CD4-positive, alpha-beta T cell (primary cell): ENCODE measurements around the gene VPS41. TPM values are rescaled to one million over a fixed set of nuclear protein-coding genes. Genes with fewer than 3 reads are reported as not detected.

Experiments used
- ATAC-seq: fragments of 200-7000 bp; cut with Tn5 transposase; one replicate; pipeline ENCODE4 v1.10.0; 2022; ENCODE audit warnings: mild to moderate bottlenecking; ENCODE audit not compliant: poor library complexity
- CTCF ChIA-PET: fragments of 350-600 bp; sonication (Branson Sonifier 250); formaldehyde crosslinking; loops from one replicate; lab custom pipeline; 2021; ENCODE audit warnings: antibody characterized with exemption, inconsistent platforms; lab: Charles Lee
- POLR2A ChIA-PET: fragments of 350-600 bp; sonication (Branson Sonifier 250); formaldehyde crosslinking; loops from one replicate; lab custom pipeline; 2021; ENCODE audit warnings: antibody characterized with exemption, inconsistent platforms; lab: Charles Lee
- DNase-seq, 14 experiments: peaks; one replicate each; pipeline ENCODE4 v3.0.0-alpha.2; 2013 to 2020; ENCODE audit warnings: mixed read lengths in 2 of 14
- H3K27ac ChIP-seq, 2 donors: one replicate each; pipeline versions ENCODE4 v1.5.1 to v1.7.0; 2013; ENCODE audit warnings: low read length in 2 of 2, low read depth in 1 of 2, mild to moderate bottlenecking in 1 of 2
- H3K27me3 ChIP-seq, 2 experiments: 1 replicate in 1 of 2; 2 replicates in 1 of 2; pipeline versions ENCODE4 v1.6.1 to v1.7.0; 2013; ENCODE audit warnings: low read length in 2 of 2, control low read depth in 1 of 2, mild to moderate bottlenecking in 1 of 2, moderate library complexity in 1 of 2; ENCODE audit not compliant: insufficient read depth in 2 of 2, control insufficient read depth in 1 of 2
- H3K36me3 ChIP-seq: one replicate; pipeline ENCODE4 v1.6.1; 2013; ENCODE audit warnings: low read length, control low read depth; ENCODE audit not compliant: insufficient read depth
- H3K4me1 ChIP-seq: one replicate; pipeline ENCODE4 v1.6.1; 2013; ENCODE audit warnings: low read length, control low read depth; ENCODE audit not compliant: insufficient read depth
- H3K4me3 ChIP-seq: one replicate; pipeline ENCODE4 v1.5.1; 2013; ENCODE audit warnings: mild to moderate bottlenecking, low read length, moderate library complexity
- H3K9me3 ChIP-seq, 2 experiments: 1 replicate in 1 of 2; 2 replicates in 1 of 2; pipeline versions ENCODE4 v1.6.1 to v1.7.0; 2013; ENCODE audit warnings: low read length in 2 of 2, mild to moderate bottlenecking in 2 of 2, control low read depth in 1 of 2, moderate library complexity in 1 of 2; ENCODE audit not compliant: control insufficient read depth in 1 of 2, insufficient read depth in 1 of 2
- H3K27ac Mint-ChIP-seq: one replicate; pipeline ENCODE4 v1.8.0; 2020; ENCODE audit warnings: mixed read lengths
- H3K27me3 Mint-ChIP-seq: one replicate; pipeline ENCODE4 v1.8.0; 2021; ENCODE audit warnings: mixed read lengths
- H3K36me3 Mint-ChIP-seq: one replicate; pipeline ENCODE4 v1.8.0; 2021; ENCODE audit warnings: low read depth, mixed read lengths
- H3K4me1 Mint-ChIP-seq: one replicate; pipeline ENCODE4 v1.8.0; 2021; ENCODE audit warnings: low read depth, mixed read lengths
- H3K4me3 Mint-ChIP-seq: one replicate; pipeline ENCODE4 v1.8.0; 2020; ENCODE audit warnings: mild to moderate bottlenecking, mixed read lengths
- H3K9me3 Mint-ChIP-seq: one replicate; pipeline ENCODE4 v1.8.0; 2020; ENCODE audit warnings: mixed read lengths
- intact Hi-C, 2 experiments: fragments of 100-400 bp; cut with DNase I in 1 of 2; cut with micrococcal nuclease in 1 of 2; formaldehyde crosslinking; loops; one replicate each; pipeline versions ENCODE4 v1.15.1 to v1.9.0; 2023 to 2025; cut with DNase I, micrococcal nuclease
- total RNA-seq, 174 experiments: library from RNA in 2 of 174; stranded (reverse) in 2 of 174; gene quantifications; one replicate each; pipeline ENCODE4 v1.2.3 and lab custom pipeline; 2021 to 2026
- TF ChIP-seq, protein P1 (sequence below): fragments of 200-600 bp; IDR thresholded peaks from one replicate; pipeline ENCODE4 v1.8.0; 2022; ENCODE audit warnings: antibody characterized with exemption, mild to moderate bottlenecking

The VPS41 gene
- total RNA-seq, 2 experiments from 2014 or later = 19.4 to 22.9 TPM

DNA sequence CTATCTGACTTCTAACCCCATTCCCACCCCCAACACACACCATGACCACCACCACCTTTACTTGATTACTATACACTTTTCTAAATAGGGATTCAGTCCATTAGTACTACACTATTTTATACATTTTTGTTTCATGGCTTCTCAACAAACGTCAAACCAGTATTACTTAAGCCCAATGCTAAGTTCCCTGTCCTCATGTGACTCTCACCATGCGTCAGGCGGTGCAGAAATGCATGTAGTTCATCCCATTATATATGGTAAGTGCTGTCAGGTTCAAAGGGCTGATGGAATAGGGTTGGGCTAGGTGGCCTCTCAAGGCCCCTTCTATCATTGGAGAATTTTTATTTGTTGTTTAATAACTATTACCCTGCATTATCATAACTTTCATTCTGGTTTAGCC lies 19.5 kb upstream of the VPS41 start:
- ChIA-PET POLR2A (no interaction called here), CTCF (no interaction called here)
- TF ChIP-seq, protein P1, sequence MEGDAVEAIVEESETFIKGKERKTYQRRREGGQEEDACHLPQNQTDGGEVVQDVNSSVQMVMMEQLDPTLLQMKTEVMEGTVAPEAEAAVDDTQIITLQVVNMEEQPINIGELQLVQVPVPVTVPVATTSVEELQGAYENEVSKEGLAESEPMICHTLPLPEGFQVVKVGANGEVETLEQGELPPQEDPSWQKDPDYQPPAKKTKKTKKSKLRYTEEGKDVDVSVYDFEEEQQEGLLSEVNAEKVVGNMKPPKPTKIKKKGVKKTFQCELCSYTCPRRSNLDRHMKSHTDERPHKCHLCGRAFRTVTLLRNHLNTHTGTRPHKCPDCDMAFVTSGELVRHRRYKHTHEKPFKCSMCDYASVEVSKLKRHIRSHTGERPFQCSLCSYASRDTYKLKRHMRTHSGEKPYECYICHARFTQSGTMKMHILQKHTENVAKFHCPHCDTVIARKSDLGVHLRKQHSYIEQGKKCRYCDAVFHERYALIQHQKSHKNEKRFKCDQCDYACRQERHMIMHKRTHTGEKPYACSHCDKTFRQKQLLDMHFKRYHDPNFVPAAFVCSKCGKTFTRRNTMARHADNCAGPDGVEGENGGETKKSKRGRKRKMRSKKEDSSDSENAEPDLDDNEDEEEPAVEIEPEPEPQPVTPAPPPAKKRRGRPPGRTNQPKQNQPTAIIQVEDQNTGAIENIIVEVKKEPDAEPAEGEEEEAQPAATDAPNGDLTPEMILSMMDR = no peak
- H3K9me3 Mint-ChIP-seq = no peaks in the 10 kb centered on the region
- ATAC-seq (no peak), DNase-seq (no peak)
- no peaks in the 10 kb centered on the region for H3K27me3 Mint-ChIP-seq
- Histone ChIP-seq H3K4me3 (no peak overlapping the region), H3K27ac (no peak overlapping the region), H3K27me3 (no peaks in the 10 kb centered on the region), H3K9me3 (no peaks in the 10 kb centered on the region), H3K36me3 (no peaks in the 10 kb centered on the region), H3K4me1 (no peaks in the 10 kb centered on the region)
- no peaks in the 10 kb centered on the region for H3K36me3 Mint-ChIP-seq
- H3K4me3 Mint-ChIP-seq = no peak overlapping the region
- intact Hi-C loops = no loop called here
- no peaks in the 10 kb centered on the region for H3K4me1 Mint-ChIP-seq
- H3K27ac Mint-ChIP-seq = no peak overlapping the region

DNA sequence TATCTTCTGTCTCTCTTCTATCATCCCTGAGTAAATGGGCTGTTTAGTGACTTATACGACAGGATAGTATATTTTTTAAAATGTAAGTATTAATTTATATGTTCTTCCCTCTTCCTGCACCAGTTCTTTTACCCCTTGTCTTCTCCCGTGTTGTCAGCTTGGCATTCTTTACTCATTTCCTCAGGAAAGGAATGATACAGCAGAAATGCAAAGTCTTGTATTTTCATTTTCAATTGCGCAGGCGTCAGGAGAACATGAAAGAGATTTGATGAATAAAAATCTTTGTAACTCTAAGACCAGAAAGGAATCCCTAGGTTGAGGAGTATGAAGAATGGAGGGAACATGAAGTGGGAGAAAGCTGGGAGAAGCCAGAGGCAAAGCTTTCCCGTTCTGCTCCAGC lies 18.8 kb upstream of the VPS41 start:
- H3K4me3 Mint-ChIP-seq = no peak overlapping the region
- TF ChIP-seq, protein P1 = no peak
- no peaks in the 10 kb centered on the region for H3K4me1 ChIP-seq
- H3K9me3 Mint-ChIP-seq = no peaks in the 10 kb centered on the region
- H3K27me3 ChIP-seq = no peaks in the 10 kb centered on the region
- no peak for DNase-seq
- H3K36me3 ChIP-seq = no peaks in the 10 kb centered on the region
- ChIA-PET CTCF (no interaction called here), POLR2A (no interaction called here)
- no peaks in the 10 kb centered on the region for H3K27me3 Mint-ChIP-seq
- no peak overlapping the region for H3K27ac ChIP-seq
- no peak overlapping the region for H3K4me3 ChIP-seq
- H3K9me3 ChIP-seq = no peaks in the 10 kb centered on the region
- intact Hi-C loops = no loop called here
- no peak overlapping the region for H3K27ac Mint-ChIP-seq
- no peaks in the 10 kb centered on the region for H3K36me3 Mint-ChIP-seq
- no peaks in the 10 kb centered on the region for H3K4me1 Mint-ChIP-seq
- no peak for ATAC-seq

DNA sequence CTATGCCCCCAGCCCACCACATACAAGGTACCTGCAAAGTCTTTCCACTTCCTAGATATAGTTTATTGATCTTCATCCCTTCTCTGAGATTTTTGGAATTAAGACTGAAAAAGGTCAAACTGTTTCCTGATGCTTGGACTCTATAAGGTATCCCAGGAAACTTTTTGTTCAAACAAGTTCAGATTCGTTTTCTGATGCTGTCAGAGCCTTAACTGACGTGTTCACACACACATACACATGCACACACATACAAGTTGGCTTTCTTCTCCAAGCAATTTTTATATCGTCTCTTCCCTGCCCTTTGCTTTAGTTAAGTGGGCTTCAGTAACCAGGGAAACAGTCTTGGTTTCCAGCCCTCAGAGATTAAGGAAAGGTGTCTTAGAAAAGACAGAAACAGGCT lies 11.7 kb upstream of the VPS41 start:
- Mint-ChIP-seq H3K4me1 (no peaks in the 10 kb centered on the region), H3K9me3 (no peaks in the 10 kb centered on the region), H3K27ac (no peak overlapping the region), H3K4me3 (no peak overlapping the region), H3K27me3 (peaks cover 15% of the 10 kb centered on the region), H3K36me3 (no peaks in the 10 kb centered on the region)
- ATAC-seq (no peak), DNase-seq (no peak)
- H3K27ac ChIP-seq = no peak overlapping the region
- CTCF ChIA-PET = interaction anchor here (0.6 kb wide), 1 partner anchor 16 kb away, joined by 3 read pairs; no protein-coding TSS in a partner anchor
- no peaks in the 10 kb centered on the region for H3K27me3 ChIP-seq
- intact Hi-C loops = no loop called here
- H3K36me3 ChIP-seq = no peaks in the 10 kb centered on the region
- H3K9me3 ChIP-seq = no peaks in the 10 kb centered on the region
- POLR2A ChIA-PET = no interaction called here
- no peak overlapping the region for H3K4me3 ChIP-seq
- TF ChIP-seq, protein P1 = no peak
- H3K4me1 ChIP-seq = no peaks in the 10 kb centered on the region
